Measurements from ENCODE around the gene CACNA1A.
"Not testable (repeated sequence)": the region's sequence is repeated elsewhere in the genome, so short reads cannot be mapped to it uniquely, and the experiment has no call there.

CACNA1A gene

GRCh38 chr19:13206587-13206986, 299.7 kb downstream of the CACNA1A start:
- peaks cover 3% of the 10 kb centered on the region; the same call in 1 of the 2 replicates for H4K20me1 ChIP-seq (ENCODE audit: insufficient read depth, low read length)
- no peak overlapping the region for H3K27ac ChIP-seq (ENCODE audit: low read length)
- no peak overlapping the region for H2AFZ ChIP-seq (ENCODE audit: low read length)
- no peaks in the 10 kb centered on the region for H3F3A ChIP-seq (ENCODE audit: insufficient read depth, low read length)
- no peaks in the 10 kb centered on the region for H3K9me3 ChIP-seq (replicated peaks; ENCODE audit: insufficient read depth, low read length)
- no peaks in the 10 kb centered on the region for H3K4me1 ChIP-seq (ENCODE audit: low read length)
- no peak overlapping the region for H3K4me3 ChIP-seq (ENCODE audit: low read length)
- H3K27me3 ChIP-seq (replicated peaks; ENCODE audit: insufficient read depth, low read length), result peaks cover 79% of the 10 kb centered on the region
- no peaks in the 10 kb centered on the region for H3K79me2 ChIP-seq (ENCODE audit: low read length)
- H3K4me2 ChIP-seq (ENCODE audit: low read depth, low read length), result no peak overlapping the region
- H3K36me3 ChIP-seq (replicated peaks; ENCODE audit: insufficient read depth, low read length), result no peaks in the 10 kb centered on the region
- DNase-seq, result no peak
- TF ChIP-seq, protein P1, sequence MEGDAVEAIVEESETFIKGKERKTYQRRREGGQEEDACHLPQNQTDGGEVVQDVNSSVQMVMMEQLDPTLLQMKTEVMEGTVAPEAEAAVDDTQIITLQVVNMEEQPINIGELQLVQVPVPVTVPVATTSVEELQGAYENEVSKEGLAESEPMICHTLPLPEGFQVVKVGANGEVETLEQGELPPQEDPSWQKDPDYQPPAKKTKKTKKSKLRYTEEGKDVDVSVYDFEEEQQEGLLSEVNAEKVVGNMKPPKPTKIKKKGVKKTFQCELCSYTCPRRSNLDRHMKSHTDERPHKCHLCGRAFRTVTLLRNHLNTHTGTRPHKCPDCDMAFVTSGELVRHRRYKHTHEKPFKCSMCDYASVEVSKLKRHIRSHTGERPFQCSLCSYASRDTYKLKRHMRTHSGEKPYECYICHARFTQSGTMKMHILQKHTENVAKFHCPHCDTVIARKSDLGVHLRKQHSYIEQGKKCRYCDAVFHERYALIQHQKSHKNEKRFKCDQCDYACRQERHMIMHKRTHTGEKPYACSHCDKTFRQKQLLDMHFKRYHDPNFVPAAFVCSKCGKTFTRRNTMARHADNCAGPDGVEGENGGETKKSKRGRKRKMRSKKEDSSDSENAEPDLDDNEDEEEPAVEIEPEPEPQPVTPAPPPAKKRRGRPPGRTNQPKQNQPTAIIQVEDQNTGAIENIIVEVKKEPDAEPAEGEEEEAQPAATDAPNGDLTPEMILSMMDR (IDR thresholded peaks at IDR 0.05; ENCODE audit: low read length), result no peak
- no peak for TF ChIP-seq EZH2 (optimal IDR thresholded peaks at IDR 0.05; ENCODE audit: low read depth, low read length)
- TF ChIP-seq EZH2phosphoT487 (IDR thresholded peaks at IDR 0.05; ENCODE audit: low read length), result no peak
- H3K9ac ChIP-seq (ENCODE audit: low read length), result no peak overlapping the region
- H3K9me2 ChIP-seq (replicated peaks; ENCODE audit: insufficient read depth, low read length), result no peaks in the 10 kb centered on the region

- peaks cover 91% of the 10 kb centered on the region for H3K27me3 ChIP-seq (replicated peaks; ENCODE audit: insufficient read depth, low read length)
- DNase-seq; H3K4me2 ChIP-seq (ENCODE audit: low read depth, low read length); H3K79me2 ChIP-seq (ENCODE audit: low read length); H3K4me3 ChIP-seq (ENCODE audit: low read length); H3K9ac ChIP-seq (ENCODE audit: low read length); H3K9me3 ChIP-seq (replicated peaks; ENCODE audit: insufficient read depth, low read length); H3K4me1 ChIP-seq (ENCODE audit: low read length); H3K9me2 ChIP-seq (replicated peaks; ENCODE audit: insufficient read depth, low read length); H3F3A ChIP-seq (ENCODE audit: insufficient read depth, low read length); H3K27ac ChIP-seq (ENCODE audit: low read length); H2AFZ ChIP-seq (ENCODE audit: low read length); H3K36me3 ChIP-seq (replicated peaks; ENCODE audit: insufficient read depth, low read length); H4K20me1 ChIP-seq (ENCODE audit: insufficient read depth, low read length): not testable (repeated sequence)
These were observed 304.2 kb downstream of the CACNA1A start for GRCh38 chr19:13202112-13202511.

DNA sequence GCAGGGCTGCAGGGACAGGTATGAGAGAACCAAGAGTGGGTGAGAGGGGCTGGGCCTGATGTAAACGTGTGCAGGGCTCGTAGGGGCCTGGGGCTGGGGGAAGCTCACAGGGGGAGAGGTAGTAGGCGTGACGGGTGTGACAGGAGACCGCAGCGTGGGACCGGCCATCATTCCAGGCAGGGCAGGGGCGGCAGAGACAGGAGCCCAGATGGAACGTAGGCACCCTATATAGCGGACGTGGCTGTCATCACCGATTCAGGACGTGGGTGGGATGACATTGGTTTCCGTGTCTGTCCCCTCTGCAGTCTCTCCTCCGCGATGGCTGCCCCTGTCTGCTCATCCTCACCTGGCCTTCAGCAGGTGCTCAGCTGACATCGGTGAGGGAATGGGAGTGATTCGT, 307.6 kb downstream of the CACNA1A start:
- no peak overlapping the region for H3K4me3 ChIP-seq (ENCODE audit: low read length)
- no peak overlapping the region for H2AFZ ChIP-seq (ENCODE audit: low read length)
- H3K9ac ChIP-seq (ENCODE audit: low read length), result no peak overlapping the region
- no peaks in the 10 kb centered on the region for H3K9me2 ChIP-seq (replicated peaks; ENCODE audit: insufficient read depth, low read length)
- H4K20me1 ChIP-seq (ENCODE audit: insufficient read depth, low read length), result no peaks in the 10 kb centered on the region
- no peaks in the 10 kb centered on the region for H3K79me2 ChIP-seq (ENCODE audit: low read length)
- H3K27ac ChIP-seq (ENCODE audit: low read length), result no peak overlapping the region
- no peaks in the 10 kb centered on the region for H3K4me1 ChIP-seq (ENCODE audit: low read length)
- TF ChIP-seq, protein P1 (IDR thresholded peaks at IDR 0.05; ENCODE audit: low read length), result no peak
- no peak for TF ChIP-seq EZH2phosphoT487 (IDR thresholded peaks at IDR 0.05; ENCODE audit: low read length)
- no peaks in the 10 kb centered on the region for H3F3A ChIP-seq (ENCODE audit: insufficient read depth, low read length)
- H3K36me3 ChIP-seq (replicated peaks; ENCODE audit: insufficient read depth, low read length), result no peaks in the 10 kb centered on the region
- H3K9me3 ChIP-seq (replicated peaks; ENCODE audit: insufficient read depth, low read length), result no peaks in the 10 kb centered on the region
- H3K4me2 ChIP-seq (ENCODE audit: low read depth, low read length), result no peak overlapping the region
- DNase-seq, result no peak
- peaks cover 86% of the 10 kb centered on the region for H3K27me3 ChIP-seq (replicated peaks; ENCODE audit: insufficient read depth, low read length)

DNA sequence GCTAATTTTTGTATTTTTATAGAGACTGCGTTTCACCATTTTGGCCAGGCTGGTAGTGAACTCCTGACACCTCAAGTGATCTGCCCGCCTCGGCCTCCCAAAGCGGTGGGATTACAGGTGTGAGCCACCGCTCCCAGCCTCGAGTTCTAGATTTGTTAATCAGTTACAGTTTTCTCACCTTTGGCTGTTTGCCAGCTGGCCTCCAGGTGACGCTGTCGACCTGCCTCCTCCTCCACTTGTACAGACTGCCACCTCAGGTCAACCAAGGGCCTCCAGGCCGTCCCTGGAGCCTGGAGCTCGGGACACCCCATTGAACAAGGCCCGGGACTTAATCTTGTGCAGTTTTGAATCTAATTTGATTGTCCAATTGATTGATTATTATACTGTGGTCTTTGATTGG, 310.6 kb downstream of the CACNA1A start:
- no peak overlapping the region for H2AFZ ChIP-seq (ENCODE audit: low read length)
- no peak overlapping the region for H3K4me3 ChIP-seq (ENCODE audit: low read length)
- no peak for TF ChIP-seq EZH2phosphoT487 (IDR thresholded peaks at IDR 0.05; ENCODE audit: low read length)
- no peak for TF ChIP-seq EZH2 (optimal IDR thresholded peaks at IDR 0.05; ENCODE audit: low read depth, low read length)
- TF ChIP-seq, protein P1 (IDR thresholded peaks at IDR 0.05; ENCODE audit: low read length), result peak; percentile 84
- no peaks in the 10 kb centered on the region for H3K36me3 ChIP-seq (replicated peaks; ENCODE audit: insufficient read depth, low read length)
- peak; percentile 60 for DNase-seq
- H3K27ac ChIP-seq (ENCODE audit: low read length), result no peak overlapping the region
- H3K9me3 ChIP-seq (replicated peaks; ENCODE audit: insufficient read depth, low read length), result no peaks in the 10 kb centered on the region
- H3K9me2 ChIP-seq (replicated peaks; ENCODE audit: insufficient read depth, low read length), result no peaks in the 10 kb centered on the region
- H3K4me1 ChIP-seq (ENCODE audit: low read length), result no peaks in the 10 kb centered on the region
- peaks cover 81% of the 10 kb centered on the region for H3K27me3 ChIP-seq (replicated peaks; ENCODE audit: insufficient read depth, low read length)
- no peak overlapping the region for H3K9ac ChIP-seq (ENCODE audit: low read length)
- H3K4me2 ChIP-seq (ENCODE audit: low read depth, low read length), result no peak overlapping the region
- H3F3A ChIP-seq (ENCODE audit: insufficient read depth, low read length), result no peaks in the 10 kb centered on the region
- no peaks in the 10 kb centered on the region for H3K79me2 ChIP-seq (ENCODE audit: low read length)
- no peaks in the 10 kb centered on the region for H4K20me1 ChIP-seq (ENCODE audit: insufficient read depth, low read length)

Measured in MM.1S (cell line).